Measurements from ENCODE around the gene IL1R1. TPM values are rescaled to one million over a fixed set of nuclear protein-coding genes. Genes with fewer than 3 reads are reported as not detected.

IL1R1 gene
- total RNA-seq, 1 donor = 89.8 TPM

GRCh38 chr2:102194609-102195268 lies 52.2 kb downstream of the IL1R1 start:
- no peak for DNase-seq (ENCODE audit: insufficient read length, low spot score, missing footprints)
- H3K36me3 ChIP-seq (ENCODE audit: insufficient read depth, low read length) = no peaks in the 10 kb centered on the region

GRCh38 chr2:102197389-102198137 lies 55.0 kb downstream of the IL1R1 start:
- peaks cover 3% of the 10 kb centered on the region for H3K36me3 ChIP-seq (ENCODE audit: insufficient read depth, low read length)
- H4K20me1 ChIP-seq (ENCODE audit: insufficient read depth, low read length) = no peaks in the 10 kb centered on the region
- H3K4me3 ChIP-seq (ENCODE audit: insufficient read depth, low read length) = no peak overlapping the region
- no peaks in the 10 kb centered on the region for H3K9me3 ChIP-seq (ENCODE audit: low read depth, low read length)
- no peak overlapping the region for H3K27ac ChIP-seq (ENCODE audit: low read depth, low read length)
- peaks cover 4% of the 10 kb centered on the region for H3K4me1 ChIP-seq (ENCODE audit: insufficient read depth, low read length)
- H3K27me3 ChIP-seq (ENCODE audit: insufficient read depth, low read length) = no peaks in the 10 kb centered on the region
- TF ChIP-seq CTCF (IDR thresholded peaks at IDR 0.05; ENCODE audit: extremely low read depth, low read depth, low read length) = no peak
- DNase-seq (ENCODE audit: insufficient read length, low spot score, missing footprints) = no peak
- no peak overlapping the region for H2AFZ ChIP-seq (ENCODE audit: low read length)
- no peaks in the 10 kb centered on the region for H3K79me2 ChIP-seq (ENCODE audit: insufficient read depth, low read length)
- H3K4me2 ChIP-seq (ENCODE audit: insufficient read depth, low read length) = no peak overlapping the region

More at GRCh38 chr2:102194609-102195268, 52.2 kb downstream of the IL1R1 start:
- Histone ChIP-seq H3K9me3 (ENCODE audit: low read depth, low read length) (no peaks in the 10 kb centered on the region), H2AFZ (ENCODE audit: low read length) (no peak overlapping the region), H3K4me2 (ENCODE audit: insufficient read depth, low read length) (no peak overlapping the region), H4K20me1 (ENCODE audit: insufficient read depth, low read length) (no peaks in the 10 kb centered on the region), H3K27me3 (ENCODE audit: insufficient read depth, low read length) (no peaks in the 10 kb centered on the region), H3K27ac (ENCODE audit: low read depth, low read length) (no peak overlapping the region), H3K79me2 (ENCODE audit: insufficient read depth, low read length) (no peaks in the 10 kb centered on the region), H3K4me1 (ENCODE audit: insufficient read depth, low read length) (peaks cover 4% of the 10 kb centered on the region), H3K4me3 (ENCODE audit: insufficient read depth, low read length) (no peak overlapping the region)
- no peak for TF ChIP-seq CTCF (IDR thresholded peaks at IDR 0.05; ENCODE audit: extremely low read depth, low read depth, low read length)

- H3K27ac ChIP-seq (ENCODE audit: low read depth, low read length) = no peak overlapping the region
- H3K4me3 ChIP-seq (ENCODE audit: insufficient read depth, low read length) = no peak overlapping the region
- H3K4me1 ChIP-seq (ENCODE audit: insufficient read depth, low read length) = no peaks in the 10 kb centered on the region
- no peaks in the 10 kb centered on the region for H3K27me3 ChIP-seq (ENCODE audit: insufficient read depth, low read length)
- no peak for TF ChIP-seq CTCF (IDR thresholded peaks at IDR 0.05; ENCODE audit: extremely low read depth, low read depth, low read length)
- DNase-seq (ENCODE audit: insufficient read length, low spot score, missing footprints) = no peak
- H3K79me2 ChIP-seq (ENCODE audit: insufficient read depth, low read length) = no peaks in the 10 kb centered on the region
- H3K36me3 ChIP-seq (ENCODE audit: insufficient read depth, low read length) = peaks cover 3% of the 10 kb centered on the region
- no peaks in the 10 kb centered on the region for H4K20me1 ChIP-seq (ENCODE audit: insufficient read depth, low read length)
- H3K9me3 ChIP-seq (ENCODE audit: low read depth, low read length) = no peaks in the 10 kb centered on the region
- H3K4me2 ChIP-seq (ENCODE audit: insufficient read depth, low read length) = no peak overlapping the region
- no peak overlapping the region for H2AFZ ChIP-seq (ENCODE audit: low read length)
Measured at GRCh38 chr2:102200539-102200938, 58.0 kb downstream of the IL1R1 start.

GRCh38 chr2:102204638-102205037 lies 62.1 kb downstream of the IL1R1 start:
- no peaks in the 10 kb centered on the region for H3K79me2 ChIP-seq (ENCODE audit: insufficient read depth, low read length)
- H3K9me3 ChIP-seq (ENCODE audit: low read depth, low read length) = no peaks in the 10 kb centered on the region
- peaks cover 3% of the 10 kb centered on the region for H3K36me3 ChIP-seq (ENCODE audit: insufficient read depth, low read length)
- no peak overlapping the region for H3K4me2 ChIP-seq (ENCODE audit: insufficient read depth, low read length)
- no peaks in the 10 kb centered on the region for H3K27me3 ChIP-seq (ENCODE audit: insufficient read depth, low read length)
- peaks cover 8% of the 10 kb centered on the region for H3K4me1 ChIP-seq (ENCODE audit: insufficient read depth, low read length)
- H3K27ac ChIP-seq (ENCODE audit: low read depth, low read length) = no peak overlapping the region
- H3K4me3 ChIP-seq (ENCODE audit: insufficient read depth, low read length) = no peak overlapping the region
- no peak for DNase-seq (ENCODE audit: insufficient read length, low spot score, missing footprints)
- no peaks in the 10 kb centered on the region for H4K20me1 ChIP-seq (ENCODE audit: insufficient read depth, low read length)
- no peak overlapping the region for H2AFZ ChIP-seq (ENCODE audit: low read length)
- TF ChIP-seq CTCF (IDR thresholded peaks at IDR 0.05; ENCODE audit: extremely low read depth, low read depth, low read length) = no peak

All from osteoblast (primary cell).